GM12864 (cell line): ENCODE measurements around the gene UBD.

Experiments
- DNase-seq: peaks from one replicate; pipeline ENCODE4 v3.0.0-alpha.2; 2011; ENCODE audit warnings: low read depth
- H3K4me3 ChIP-seq: 2 replicates; pipeline ENCODE4 v1.5.1; 2011; ENCODE audit warnings: mild to moderate bottlenecking, low read depth, low read length, control low read depth
- CTCF ChIP-seq: IDR thresholded peaks from 2 replicates; pipeline ENCODE4 v1.5.1; 2011; ENCODE audit warnings: low read depth, mild to moderate bottlenecking, moderate library complexity, low read length, control low read depth, inconsistent platforms; ENCODE audit errors: missing control alignments

The UBD gene

GRCh38 chr6:29563435-29563965 lies 4.0 kb upstream of the UBD start:
- DNase-seq = no peak
- H3K4me3 ChIP-seq = no peak overlapping the region
- TF ChIP-seq CTCF = no peak

GRCh38 chr6:29561606-29562181 lies 2.2 kb upstream of the UBD start:
- H3K4me3 ChIP-seq = no peak overlapping the region
- no peak for TF ChIP-seq CTCF
- no peak for DNase-seq

GRCh38 chr6:29561091-29561490 lies 1.6 kb upstream of the UBD start:
- no peak for DNase-seq
- no peak overlapping the region for H3K4me3 ChIP-seq
- no peak for TF ChIP-seq CTCF

GRCh38 chr6:29558439-29559079 lies 973 bp downstream of the UBD start:
- no peak for DNase-seq
- TF ChIP-seq CTCF = no peak
- no peak overlapping the region for H3K4me3 ChIP-seq

GRCh38 chr6:29557320-29557719 lies 2.2 kb downstream of the UBD start:
- no peak for TF ChIP-seq CTCF

GRCh38 chr6:29554764-29555163 lies 4.8 kb downstream of the UBD start:
- no peak for DNase-seq
- no peak for TF ChIP-seq CTCF
- H3K4me3 ChIP-seq = no peak overlapping the region

More at GRCh38 chr6:29557320-29557719, 2.2 kb downstream of the UBD start:
- no peak overlapping the region for H3K4me3 ChIP-seq
- DNase-seq = no peak
